ENCODE data around the gene OBP2A.

OBP2A gene

GRCh38 chr9:135581636-135582426 lies 35.9 kb downstream of the OBP2A start:
- DNase-seq = no peak

- DNase-seq = no peak
These were observed 36.6 kb downstream of the OBP2A start for GRCh38 chr9:135582541-135582940.

- no peak for DNase-seq
These were observed 37.2 kb downstream of the OBP2A start for GRCh38 chr9:135582966-135583687.

- DNase-seq = no peak
These were observed 37.7 kb downstream of the OBP2A start for GRCh38 chr9:135583688-135584011.

DNA sequence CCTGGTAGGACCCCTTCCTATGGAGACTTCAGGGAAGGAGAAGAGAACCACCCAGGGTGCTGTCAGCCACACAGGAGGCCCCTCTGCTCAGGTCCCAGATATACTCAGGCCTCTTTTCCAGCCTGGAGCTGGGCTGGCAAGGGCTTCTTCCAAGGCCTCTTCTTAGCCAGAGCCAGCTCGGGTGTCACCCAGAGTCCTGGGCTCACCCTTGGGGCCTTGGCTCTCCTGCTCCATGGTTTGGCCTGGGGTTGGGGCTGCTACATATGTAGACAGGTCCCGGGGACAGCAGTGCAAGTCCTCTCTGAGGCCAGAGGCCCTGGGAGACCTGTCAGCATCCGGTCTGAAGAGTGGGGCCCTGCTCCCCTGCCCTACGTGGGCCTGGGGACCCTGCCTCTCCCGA lies 38.4 kb downstream of the OBP2A start:
- no peak for DNase-seq

DNA sequence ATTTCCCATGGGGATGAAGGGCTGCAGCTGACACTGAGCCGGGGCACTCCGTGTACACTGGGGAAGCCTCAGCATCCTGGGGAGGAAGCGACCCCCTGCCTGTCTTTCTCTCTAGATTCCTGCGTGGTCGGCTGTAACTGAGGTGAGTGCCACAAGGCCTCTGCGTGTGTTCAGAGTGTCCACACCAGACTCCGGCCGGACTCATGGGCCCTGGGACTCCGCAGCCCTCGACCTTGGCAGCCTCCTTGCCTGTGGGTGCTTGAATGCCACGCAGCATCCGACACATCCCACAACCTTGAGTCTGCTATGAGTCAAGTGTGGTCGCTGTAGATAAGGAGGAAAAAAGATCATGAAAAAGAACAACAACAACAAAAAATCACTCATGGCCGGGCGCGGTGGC lies 39.0 kb downstream of the OBP2A start:
- no peak for DNase-seq

- no peak for DNase-seq
These were observed 40.7 kb downstream of the OBP2A start for GRCh38 chr9:135586601-135587109.

DNA sequence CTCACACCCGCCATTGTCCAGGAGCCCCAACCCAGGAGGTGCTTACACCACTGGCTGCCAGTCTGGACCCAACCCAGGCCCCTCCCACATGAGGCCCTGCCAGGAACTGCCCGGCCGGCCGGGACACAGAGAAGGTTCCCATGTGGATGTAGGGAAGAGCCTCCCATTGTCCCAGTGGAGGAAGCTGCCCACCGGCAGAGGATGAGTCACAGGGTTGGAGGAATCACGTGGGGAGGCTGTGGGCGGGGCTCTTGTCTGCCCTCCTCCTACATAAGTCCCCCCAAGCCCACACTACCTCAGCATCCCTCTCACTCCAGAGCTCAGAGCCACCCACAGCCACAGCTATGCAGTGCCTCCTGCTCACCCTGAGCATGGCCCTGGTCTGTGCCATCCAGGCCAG lies 41.7 kb downstream of the OBP2A start:
- no peak for DNase-seq

GRCh38 chr9:135588371-135588770 lies 42.4 kb downstream of the OBP2A start:
- no peak for DNase-seq

GRCh38 chr9:135588886-135589595 lies 43.1 kb downstream of the OBP2A start:
- no peak for DNase-seq

- no peak for DNase-seq
These were observed 43.9 kb downstream of the OBP2A start for GRCh38 chr9:135589596-135590485.

- DNase-seq = no peak
These were observed 44.7 kb downstream of the OBP2A start for GRCh38 chr9:135590486-135591079.

DNA sequence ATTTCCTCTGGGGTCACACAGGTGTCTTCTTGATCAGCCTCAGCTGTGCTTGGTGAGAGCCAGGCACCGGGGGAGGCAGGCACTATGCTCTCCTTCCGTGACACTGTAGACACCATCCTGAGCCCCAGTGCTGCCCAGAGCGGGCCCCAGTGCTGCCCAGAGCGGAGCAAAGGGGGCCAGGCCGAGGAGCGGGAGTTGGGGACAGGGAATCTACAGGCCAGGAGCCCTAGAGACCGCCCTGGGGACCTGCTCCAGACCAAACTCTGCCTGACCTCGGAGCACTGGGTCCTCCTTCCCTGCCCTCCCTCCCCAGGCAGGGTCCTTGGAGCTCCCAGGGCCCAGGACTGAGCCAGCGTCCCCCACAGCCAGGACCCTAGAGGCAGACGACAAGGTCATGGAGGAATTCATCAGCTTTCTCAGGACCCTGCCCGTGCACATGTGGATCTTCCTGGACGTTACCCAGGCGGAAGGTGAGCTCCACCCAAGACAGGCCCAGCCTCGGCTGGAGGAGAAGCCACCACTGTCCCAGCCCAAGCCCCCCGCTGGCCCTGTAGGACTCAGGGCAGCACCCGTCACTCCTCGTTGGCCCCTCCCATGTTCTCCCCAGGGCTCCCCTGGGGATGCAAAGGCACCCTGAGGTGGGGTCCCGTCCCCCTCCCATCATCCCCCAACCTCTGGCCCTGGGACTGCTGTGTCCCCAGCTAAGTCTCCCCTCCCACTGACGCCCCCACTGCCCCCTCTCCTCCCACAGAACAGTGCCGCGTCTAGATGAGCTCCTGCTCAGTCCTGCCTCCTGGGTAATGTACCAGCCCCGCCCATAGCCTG lies 45.8 kb downstream of the OBP2A start:
- no peak for DNase-seq

GRCh38 chr9:135592331-135592590 lies 46.3 kb downstream of the OBP2A start:
- no peak for DNase-seq

DNA sequence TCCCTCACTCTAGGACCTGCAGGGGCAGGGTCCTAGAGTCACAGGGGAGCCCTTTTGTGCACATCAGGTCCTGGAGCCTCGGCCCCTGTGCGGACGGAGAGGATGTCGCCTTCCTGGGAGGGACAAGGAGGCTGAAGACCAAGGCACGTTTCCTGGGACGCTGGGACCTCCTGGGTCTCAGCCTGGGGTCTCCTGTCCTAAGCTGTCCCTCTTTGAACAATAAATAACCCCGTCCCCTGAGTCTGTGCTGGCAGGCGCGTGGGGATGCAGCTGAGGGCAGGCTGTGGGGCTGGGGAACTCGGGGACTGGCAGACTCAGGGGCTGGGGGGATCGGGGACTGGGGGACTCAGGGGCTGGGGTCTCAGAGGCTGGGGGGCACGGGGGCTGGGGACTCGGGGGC lies 46.7 kb downstream of the OBP2A start:
- DNase-seq = no peak

DNA sequence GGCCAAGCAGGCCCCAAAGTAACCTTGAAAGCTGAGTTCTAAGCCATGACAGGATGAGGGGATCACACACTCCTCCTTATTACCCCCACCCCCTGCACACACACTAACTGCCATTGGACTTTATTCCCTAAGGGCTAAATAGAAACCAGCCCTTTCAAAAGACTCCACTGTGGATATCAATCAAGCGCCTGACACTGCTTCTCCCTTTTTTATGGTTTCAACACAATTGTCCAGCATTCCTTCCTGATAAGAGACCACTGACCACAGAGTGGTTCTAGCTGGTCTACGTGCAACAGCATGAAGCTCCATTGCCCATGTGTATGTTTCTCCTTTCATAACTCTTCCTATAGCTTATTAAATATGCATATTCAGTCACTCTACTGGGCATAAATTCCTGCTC lies 50.3 kb downstream of the OBP2A start:
- DNase-seq = no peak
